Measurements from ENCODE around the gene MLKL. TPM values are rescaled to one million over a fixed set of nuclear protein-coding genes. Genes with fewer than 3 reads are reported as not detected.

The MLKL gene
- total RNA-seq, 4 donors from 2014 or later: 6.0 to 12.0 (median 9.9) TPM

- no peak for DNase-seq
- Histone ChIP-seq H3K4me1 (no peaks in the 10 kb centered on the region), H3K27ac (no peak overlapping the region), H3K9me3 (no peaks in the 10 kb centered on the region), H3K27me3 (no peaks in the 10 kb centered on the region), H3K4me3 (replicated peaks in 1 of 3) (no peak overlapping the region), H3K36me3 (no peaks in the 10 kb centered on the region)
- WGBS, 2 donors: 91 to 92% methylated on average over 13 to 15 of the region's 15 CpGs
- no peak for TF ChIP-seq CTCF (IDR thresholded peaks at IDR 0.05)
- no peak for TF ChIP-seq POLR2A (IDR thresholded peaks at IDR 0.05)
- intact Hi-C loops (cut with DNase I): no loop called here
These were observed 32.2 kb upstream of the MLKL start for GRCh38 chr16:74732707-74733350.

GRCh38 chr16:74731853-74732477, 31.3 kb upstream of the MLKL start:
- Histone ChIP-seq H3K4me3 (replicated peaks in 1 of 3) (no peak overlapping the region), H3K4me1 (no peaks in the 10 kb centered on the region), H3K27ac (no peak overlapping the region), H3K27me3 (no peaks in the 10 kb centered on the region), H3K9me3 (no peaks in the 10 kb centered on the region), H3K36me3 (no peaks in the 10 kb centered on the region)
- DNase-seq: no peak
- WGBS, 2 donors: 92 to 93% methylated on average over 8 of the region's 8 CpGs
- TF ChIP-seq CTCF (IDR thresholded peaks at IDR 0.05): no peak
- no peak for TF ChIP-seq POLR2A (IDR thresholded peaks at IDR 0.05)
- intact Hi-C loops (cut with DNase I): no loop called here

- no peak overlapping the region for H3K4me3 ChIP-seq (replicated peaks in 1 of 3)
- no peaks in the 10 kb centered on the region for H3K9me3 ChIP-seq
- no peak overlapping the region for H3K27ac ChIP-seq
- DNase-seq: no peak
- intact Hi-C loops (cut with DNase I): no loop called here
- WGBS, 2 donors: 58 to 67% methylated on average over 8 to 11 of the region's 11 CpGs
- H3K4me1 ChIP-seq: no peaks in the 10 kb centered on the region
- TF ChIP-seq POLR2A (IDR thresholded peaks at IDR 0.05) (no peak), CTCF (IDR thresholded peaks at IDR 0.05) (no peak)
- H3K27me3 ChIP-seq: no peaks in the 10 kb centered on the region
- no peaks in the 10 kb centered on the region for H3K36me3 ChIP-seq
These were observed 29.4 kb upstream of the MLKL start for GRCh38 chr16:74729783-74730683.

- DNase-seq: no peak
- no peak overlapping the region for H3K4me3 ChIP-seq (replicated peaks in 1 of 3)
- H3K27me3 ChIP-seq: no peaks in the 10 kb centered on the region
- H3K9me3 ChIP-seq: no peaks in the 10 kb centered on the region
- no peaks in the 10 kb centered on the region for H3K4me1 ChIP-seq
- TF ChIP-seq POLR2A (IDR thresholded peaks at IDR 0.05): no peak
- no peak for TF ChIP-seq CTCF (IDR thresholded peaks at IDR 0.05)
- H3K27ac ChIP-seq: no peak overlapping the region
- intact Hi-C loops (cut with DNase I): no loop called here
- WGBS, 2 donors: 94% methylated on average over 4 of the region's 4 CpGs
- no peaks in the 10 kb centered on the region for H3K36me3 ChIP-seq
These were observed 27.2 kb upstream of the MLKL start for GRCh38 chr16:74727903-74728302.
